Mucosa of descending colon (tissue), 3 donors: ENCODE measurements around the gene ISG15. TPM values are rescaled to one million over a fixed set of nuclear protein-coding genes. Genes with fewer than 3 reads are reported as not detected.
A peak's percentile ranks its signal among the peaks of the same experiment; 100 is the strongest.

Experiments
- ATAC-seq: fragments of 200-7000 bp; cut with Tn5 transposase; one replicate; pipeline ENCODE4 v1.9.1; 2020; ENCODE audit warnings: mild to moderate bottlenecking, moderate library complexity
- DNase-seq, 3 donors: peaks; one replicate each; pipeline ENCODE4 v3.0.0-alpha.2; 2020
- H3K36me3 ChIP-seq: fragments of 200-600 bp; one replicate; pipeline ENCODE4 v1.8.0; 2021; ENCODE audit warnings: low read depth, mild to moderate bottlenecking
- H3K4me1 ChIP-seq: fragments of 200-600 bp; one replicate; pipeline ENCODE4 v1.8.0; 2021; ENCODE audit warnings: low read depth, mild to moderate bottlenecking
- H3K4me3 ChIP-seq: fragments of 200-600 bp; one replicate; pipeline ENCODE4 v1.8.0; 2021; ENCODE audit warnings: mild to moderate bottlenecking
- H3K9me3 ChIP-seq: fragments of 200-600 bp; one replicate; pipeline ENCODE4 v1.8.0; 2021; ENCODE audit warnings: mild to moderate bottlenecking
- intact Hi-C, 2 donors: fragments of 100-400 bp; cut with DNase I in 1 of 2; cut with micrococcal nuclease in 1 of 2; formaldehyde crosslinking; loops; one replicate each; pipeline versions ENCODE4 v1.11.0 to v1.11.1; 2022; cut with DNase I, micrococcal nuclease
- total RNA-seq, 3 donors: library from RNA; stranded (reverse); fragmentation: NEBNext Ultra II Directional in 2 of 3; extraction: Animal tissue kit (Norgen Biotek cat#: 25700) in 2 of 3; gene quantifications; one replicate each; pipeline versions ENCODE4 v1.2.1 to v1.2.4, GENCODE V29; 2021 to 2023
- TF ChIP-seq, protein P1 (sequence below): fragments of 200-600 bp; IDR thresholded peaks from one replicate; pipeline ENCODE4 v1.8.0; 2022; ENCODE audit warnings: antibody characterized with exemption, mild to moderate bottlenecking
- donor health status: DM: no; HTN: no; CAD: no; lungs with moderate emphysema.
- donor health status: DM: no; HTN: no; CAD: no.
- donor health status: DM: no; HTN: yes; CAD: no.

The ISG15 gene
- total RNA-seq, 3 donors from 2014 or later, result 37.5 to 41.7 (median 38.7) TPM

DNA sequence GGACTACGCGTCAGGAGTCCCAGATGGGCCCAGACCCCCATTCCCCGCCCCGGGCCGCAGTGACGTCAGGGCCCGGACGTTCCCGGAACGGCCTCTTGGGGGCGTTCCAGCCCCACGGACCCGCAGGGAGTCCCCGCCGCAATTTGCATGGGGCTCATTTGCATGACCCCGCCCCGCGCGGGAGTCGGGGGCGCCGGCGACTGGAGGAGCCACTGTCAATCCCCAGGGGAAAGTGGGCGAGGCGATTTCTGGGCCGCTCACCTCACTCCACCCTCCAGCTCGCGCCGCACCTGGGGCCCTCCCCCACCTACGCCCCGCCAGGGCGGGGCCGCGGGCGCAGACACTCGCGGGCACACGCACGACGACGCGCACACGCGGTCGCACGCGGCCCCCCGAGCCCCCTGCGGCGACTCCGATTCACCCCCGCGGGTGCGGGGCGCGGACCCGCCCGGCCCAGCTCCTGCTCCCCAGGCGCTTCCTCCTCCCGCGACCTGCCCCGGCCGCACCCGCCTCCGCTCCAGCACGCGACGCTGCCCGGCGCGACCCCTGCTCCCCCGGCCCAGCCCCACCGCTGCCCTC is 19.8 kb downstream of the ISG15 start:
- peak; percentile 93 for ATAC-seq
- no peaks in the 10 kb centered on the region for H3K36me3 ChIP-seq
- H3K4me3 ChIP-seq, result no peak overlapping the region
- DNase-seq, result peak; percentile 87 to 93 (median 92)
- peaks cover 15% of the 10 kb centered on the region for H3K4me1 ChIP-seq
- no peaks in the 10 kb centered on the region for H3K9me3 ChIP-seq
- intact Hi-C loops, result no loop called here
- TF ChIP-seq, protein P1, sequence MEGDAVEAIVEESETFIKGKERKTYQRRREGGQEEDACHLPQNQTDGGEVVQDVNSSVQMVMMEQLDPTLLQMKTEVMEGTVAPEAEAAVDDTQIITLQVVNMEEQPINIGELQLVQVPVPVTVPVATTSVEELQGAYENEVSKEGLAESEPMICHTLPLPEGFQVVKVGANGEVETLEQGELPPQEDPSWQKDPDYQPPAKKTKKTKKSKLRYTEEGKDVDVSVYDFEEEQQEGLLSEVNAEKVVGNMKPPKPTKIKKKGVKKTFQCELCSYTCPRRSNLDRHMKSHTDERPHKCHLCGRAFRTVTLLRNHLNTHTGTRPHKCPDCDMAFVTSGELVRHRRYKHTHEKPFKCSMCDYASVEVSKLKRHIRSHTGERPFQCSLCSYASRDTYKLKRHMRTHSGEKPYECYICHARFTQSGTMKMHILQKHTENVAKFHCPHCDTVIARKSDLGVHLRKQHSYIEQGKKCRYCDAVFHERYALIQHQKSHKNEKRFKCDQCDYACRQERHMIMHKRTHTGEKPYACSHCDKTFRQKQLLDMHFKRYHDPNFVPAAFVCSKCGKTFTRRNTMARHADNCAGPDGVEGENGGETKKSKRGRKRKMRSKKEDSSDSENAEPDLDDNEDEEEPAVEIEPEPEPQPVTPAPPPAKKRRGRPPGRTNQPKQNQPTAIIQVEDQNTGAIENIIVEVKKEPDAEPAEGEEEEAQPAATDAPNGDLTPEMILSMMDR, result peak; percentile 83

DNA sequence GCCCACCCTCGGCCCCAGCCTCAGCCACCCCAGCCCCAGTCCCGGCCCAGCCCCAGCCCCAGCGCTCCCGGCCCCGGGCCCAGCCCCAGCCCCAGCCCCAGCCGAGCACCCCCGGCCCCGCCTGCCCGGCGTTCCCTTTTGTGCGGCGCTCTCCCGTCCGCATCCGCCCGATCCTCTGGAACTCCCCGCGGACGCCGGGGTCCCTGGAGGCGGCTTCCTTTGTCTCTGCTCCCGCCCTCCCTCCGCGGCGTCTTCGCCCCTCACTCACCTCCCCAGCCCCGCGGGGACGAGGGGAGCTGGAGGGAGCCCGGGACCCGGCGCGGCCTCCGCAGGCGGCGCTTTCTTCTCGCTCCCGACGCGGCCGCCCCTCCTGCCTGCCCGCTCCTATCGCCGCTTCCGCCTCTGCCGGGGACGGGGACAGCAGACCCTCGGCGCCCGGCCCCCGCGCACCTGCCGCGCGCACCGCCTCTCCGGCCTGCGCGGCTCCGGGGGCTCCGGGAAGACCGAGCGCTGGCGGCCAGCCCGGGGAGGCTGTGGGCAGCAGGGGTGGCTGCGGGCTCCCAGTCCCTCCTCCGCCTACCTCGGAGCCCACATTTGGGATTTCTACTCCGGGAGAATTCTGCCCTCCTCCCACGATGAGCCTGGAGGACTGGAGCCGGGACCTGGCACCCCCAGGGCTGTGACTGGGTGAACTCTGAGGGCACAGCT is 20.6 kb downstream of the ISG15 start:
- DNase-seq, result no peak
- TF ChIP-seq, protein P1, result no peak
- H3K36me3 ChIP-seq, result no peaks in the 10 kb centered on the region
- intact Hi-C loops, result no loop called here
- H3K4me3 ChIP-seq, result no peak overlapping the region
- ATAC-seq, result peak; percentile 4
- H3K9me3 ChIP-seq, result no peaks in the 10 kb centered on the region
- H3K4me1 ChIP-seq, result peaks cover 15% of the 10 kb centered on the region

DNA sequence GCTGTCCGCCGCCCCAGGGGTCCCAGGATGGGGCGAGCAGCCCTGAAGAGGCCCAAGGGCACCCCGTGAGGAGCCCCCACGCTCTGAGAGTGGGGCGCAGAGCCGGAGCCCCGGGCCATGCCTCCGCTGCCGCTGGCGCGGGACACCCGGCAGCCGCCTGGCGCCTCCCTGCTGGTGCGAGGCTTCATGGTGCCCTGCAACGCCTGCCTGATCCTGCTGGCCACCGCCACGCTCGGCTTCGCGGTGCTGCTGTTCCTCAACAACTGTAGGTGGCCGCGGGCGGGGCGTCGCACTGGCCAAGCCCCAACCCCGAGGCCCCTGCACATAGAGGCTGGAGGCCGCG is 21.1 kb downstream of the ISG15 start:
- intact Hi-C loops, result no loop called here
- DNase-seq, result no peak

DNA sequence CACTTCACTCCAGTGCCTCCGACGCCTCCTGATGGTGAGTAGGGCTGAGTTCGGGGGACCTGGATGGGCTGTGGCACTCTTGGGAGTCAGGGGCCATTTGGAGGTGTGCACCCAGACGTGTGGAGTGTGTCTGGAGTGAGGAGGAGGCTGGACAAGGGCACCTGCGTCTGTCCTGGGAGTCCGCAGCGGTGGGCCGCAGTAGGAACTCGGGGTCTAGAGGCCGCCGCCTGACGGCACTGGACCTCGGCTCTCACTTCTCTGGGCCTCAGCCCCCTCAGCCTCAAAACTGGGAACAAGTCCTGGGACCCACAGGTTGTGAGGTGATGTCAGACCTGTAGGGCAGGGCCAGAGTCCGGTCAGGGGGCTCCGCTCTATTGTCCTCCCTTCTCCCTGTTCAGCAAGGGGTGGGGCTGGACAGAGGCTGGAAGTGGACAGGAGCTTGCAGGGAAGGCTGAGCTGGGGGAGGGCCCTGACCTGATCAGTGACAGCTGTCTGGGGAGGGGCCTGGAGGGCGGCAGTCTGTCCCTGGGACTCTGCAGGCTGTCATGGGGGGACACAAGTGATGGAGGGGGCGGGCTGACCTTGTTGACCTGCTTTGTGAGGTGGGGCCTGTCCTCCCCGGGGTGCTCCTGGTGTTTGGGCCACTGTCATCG is 22.1 kb downstream of the ISG15 start:
- H3K4me3 ChIP-seq, result no peak overlapping the region
- intact Hi-C loops, result no loop called here
- no peaks in the 10 kb centered on the region for H3K36me3 ChIP-seq
- peaks cover 23% of the 10 kb centered on the region for H3K4me1 ChIP-seq
- DNase-seq, result no peak
- no peaks in the 10 kb centered on the region for H3K9me3 ChIP-seq
- TF ChIP-seq, protein P1, result no peak
- ATAC-seq, result no peak

More for the DNA sequence above, 21.1 kb downstream of the ISG15 start:
- TF ChIP-seq, protein P1, result no peak
- no peak for ATAC-seq
- Histone ChIP-seq H3K4me1 (peaks cover 15% of the 10 kb centered on the region), H3K9me3 (no peaks in the 10 kb centered on the region), H3K36me3 (no peaks in the 10 kb centered on the region), H3K4me3 (no peak overlapping the region)

DNA sequence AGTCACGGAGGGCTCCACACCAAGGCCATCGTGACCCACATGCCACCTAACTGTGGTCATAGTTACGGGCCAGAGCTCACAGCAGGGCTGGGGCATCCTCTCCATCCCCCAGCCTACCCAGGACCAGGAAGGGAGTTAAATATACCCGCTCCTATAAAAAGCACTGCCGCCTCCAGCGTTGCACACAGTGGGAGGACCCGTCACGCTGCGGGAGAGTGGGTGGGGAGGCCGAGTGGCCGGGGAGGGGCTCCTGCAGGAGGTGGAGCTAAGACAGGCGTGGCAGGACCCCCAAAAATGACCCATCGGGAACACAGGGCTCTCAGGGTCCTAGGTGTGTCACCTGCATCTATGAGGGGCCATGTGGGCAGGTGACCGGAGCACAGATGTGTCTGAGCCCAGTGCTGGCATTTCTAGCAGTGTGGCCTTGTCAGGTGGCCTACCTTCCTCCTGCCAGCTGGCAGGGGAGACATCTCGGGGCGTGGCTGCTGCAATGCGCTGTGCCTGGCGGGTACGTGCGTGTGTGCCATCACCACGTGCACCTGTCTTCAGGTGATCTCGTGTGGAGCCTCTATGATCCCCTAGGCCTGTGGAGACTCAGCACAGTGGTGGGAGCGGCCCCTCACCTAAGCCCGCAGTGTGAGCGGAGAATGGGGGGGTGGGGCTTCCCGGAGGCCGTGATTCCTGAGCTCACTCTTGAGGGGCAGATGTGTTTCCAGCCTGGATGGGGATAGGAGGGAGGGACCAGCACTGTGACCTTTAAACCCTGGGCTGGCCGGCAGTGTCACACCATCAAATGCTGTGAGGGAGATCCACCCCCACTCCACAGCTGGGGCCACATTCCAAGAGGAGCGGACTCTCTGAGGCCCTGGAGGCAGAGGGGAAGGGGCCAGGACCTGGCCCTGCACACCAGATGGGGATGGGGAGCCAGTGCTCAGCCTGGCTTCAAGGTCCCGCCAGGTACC is 24.4 kb downstream of the ISG15 start:
- TF ChIP-seq, protein P1, result no peak
- Histone ChIP-seq H3K36me3 (no peaks in the 10 kb centered on the region), H3K4me3 (no peak overlapping the region), H3K9me3 (no peaks in the 10 kb centered on the region), H3K4me1 (peaks cover 22% of the 10 kb centered on the region)
- ATAC-seq (no peak), DNase-seq (no peak)
- intact Hi-C loops, result no loop called here
